ENCODE measurements around the gene MALRD1.

DNA sequence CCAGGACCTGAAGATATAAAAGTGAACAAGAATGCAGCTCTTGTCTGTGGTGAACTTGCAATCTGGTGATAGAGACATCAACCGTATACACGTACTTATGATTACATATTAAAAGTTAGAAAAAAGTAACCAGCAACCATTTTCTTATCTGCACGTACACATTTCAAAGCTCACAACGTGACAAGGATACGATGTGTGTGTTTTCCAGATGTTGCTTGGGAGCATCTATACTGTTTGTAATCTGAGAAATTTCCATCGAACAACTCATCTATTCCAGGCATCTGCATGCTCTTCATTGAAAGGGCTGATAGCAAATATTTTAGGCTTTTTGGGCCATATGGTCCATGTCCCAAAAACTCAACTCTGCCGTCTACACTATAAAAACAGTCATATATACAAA is 23.3 kb downstream of the MALRD1 start:
- TF ChIP-seq CTCF (conservative IDR thresholded peaks at IDR 0.05; ENCODE audit: low read depth, low read length) (no peak), EZH2 (IDR thresholded peaks at IDR 0.05; ENCODE audit: borderline replicate concordance, low read depth, low read length, poor library complexity, severe bottlenecking) (no peak)

Data from A673 (cell line).